WTC11 (cell line): ENCODE data around the gene TPGS1. TPM values are rescaled to one million over a fixed set of nuclear protein-coding genes. Genes with fewer than 3 reads are reported as not detected.

ENCODE experiments used
- ATAC-seq: fragments of 200-7000 bp; cut with Tn5 transposase; 2 replicates; pipeline ENCODE4 v1.10.0; 2021; ENCODE audit warnings: mild to moderate bottlenecking, moderate library complexity
- CTCF ChIA-PET: fragments of 300-600 bp; sonication (Branson Sonifier 250); formaldehyde crosslinking; loops from one replicate; lab custom pipeline; 2021; ENCODE audit warnings: antibody characterized with exemption; lab: Charles Lee
- POLR2A ChIA-PET: fragments of 350-600 bp; sonication (Branson Sonifier 250); formaldehyde crosslinking; loops from one replicate; lab custom pipeline; 2021; ENCODE audit warnings: antibody characterized with exemption; lab: Charles Lee
- DNase-seq: peaks from one replicate; pipeline ENCODE4 v3.0.0; 2021; ENCODE audit warnings: low spot score
- H3K27ac Mint-ChIP-seq: 2 replicates; pipeline ENCODE4 v1.8.0; 2021; ENCODE audit warnings: mixed read lengths
- H3K27me3 Mint-ChIP-seq: 2 replicates; pipeline ENCODE4 v1.8.0; 2021; ENCODE audit warnings: low read depth, mild to moderate bottlenecking, moderate library complexity, mixed read lengths
- H3K36me3 Mint-ChIP-seq: 2 replicates; pipeline ENCODE4 v1.8.0; 2021; ENCODE audit warnings: mixed read lengths
- H3K4me1 Mint-ChIP-seq: 2 replicates; pipeline ENCODE4 v1.8.0; 2022; ENCODE audit warnings: mixed read lengths
- H3K4me3 Mint-ChIP-seq: 2 replicates; pipeline ENCODE4 v1.8.0; 2021; ENCODE audit warnings: mild to moderate bottlenecking, moderate library complexity, mixed read lengths
- H3K9me3 Mint-ChIP-seq: 2 replicates; pipeline ENCODE4 v1.8.0; 2021; ENCODE audit warnings: mixed read lengths
- AR ChIP-seq: fragments of 250-450 bp; sonication (Bioruptor Pico); IDR thresholded peaks from 2 replicates; pipeline ENCODE4 v1.9.0; 2021; ENCODE audit warnings: mild to moderate bottlenecking
- CREM ChIP-seq: sonication (generic); formaldehyde crosslinking; IDR thresholded peaks from 2 replicates; pipeline ENCODE4 v1.8.1; 2022; ENCODE audit warnings: mild to moderate bottlenecking, missing genetic modification reagents, moderate library complexity
- ELF4 ChIP-seq: sonication (generic); formaldehyde crosslinking; IDR thresholded peaks from 2 replicates; pipeline ENCODE4 v1.8.1; 2022; ENCODE audit warnings: low read depth, mild to moderate bottlenecking, moderate library complexity, missing genetic modification reagents
- GABPB1 ChIP-seq: sonication (generic); formaldehyde crosslinking; IDR thresholded peaks from 2 replicates; pipeline ENCODE4 v1.8.1; 2023; ENCODE audit warnings: mild to moderate bottlenecking, missing genetic modification reagents
- HMGA2 ChIP-seq: fragments of 250-450 bp; sonication (Bioruptor Pico); IDR thresholded peaks from 2 replicates; pipeline ENCODE4 v1.4.0; 2021; ENCODE audit warnings: mild to moderate bottlenecking, moderate library complexity
- IRF1 ChIP-seq: sonication (generic); formaldehyde crosslinking; IDR thresholded peaks from 2 replicates; pipeline ENCODE4 v1.8.0; 2023; ENCODE audit warnings: missing genetic modification reagents
- MAX ChIP-seq: sonication (generic); formaldehyde crosslinking; IDR thresholded peaks from 2 replicates; pipeline ENCODE4 v1.8.0; 2022; ENCODE audit warnings: mild to moderate bottlenecking, missing genetic modification reagents
- PRDM15 ChIP-seq: sonication (generic); formaldehyde crosslinking; IDR thresholded peaks from 2 replicates; pipeline ENCODE4 v1.8.0; 2022; ENCODE audit warnings: missing genetic modification reagents
- SMAD4 ChIP-seq: sonication (generic); formaldehyde crosslinking; IDR thresholded peaks from 2 replicates; pipeline ENCODE4 v1.8.0; 2022; ENCODE audit warnings: mild to moderate bottlenecking, missing genetic modification reagents
- TP53 ChIP-seq: sonication (generic); formaldehyde crosslinking; IDR thresholded peaks from 2 replicates; pipeline ENCODE4 v1.8.1; 2023; ENCODE audit warnings: mild to moderate bottlenecking, missing genetic modification reagents
- USF1 ChIP-seq: sonication (generic); formaldehyde crosslinking; IDR thresholded peaks from 2 replicates; pipeline ENCODE4 v1.8.0; 2022; ENCODE audit warnings: mild to moderate bottlenecking, missing genetic modification reagents
- ZNF423 ChIP-seq: fragments of 250-450 bp; sonication (Bioruptor Pico); IDR thresholded peaks from 2 replicates; pipeline ENCODE4 v2.1.2; 2022; ENCODE audit warnings: mild to moderate bottlenecking, moderate library complexity
- total RNA-seq: library from RNA; stranded (reverse); gene quantifications from 3 replicates; pipeline ENCODE4 v1.2.3, GENCODE V29; 2021
- TF ChIP-seq, protein P1 (sequence below): sonication (generic); formaldehyde crosslinking; IDR thresholded peaks from 2 replicates; pipeline ENCODE4 v1.8.1; 2023; ENCODE audit warnings: mild to moderate bottlenecking, missing genetic modification reagents, borderline replicate concordance
- TF ChIP-seq, protein P2 (sequence below): sonication (generic); formaldehyde crosslinking; IDR thresholded peaks from 2 replicates; pipeline ENCODE4 v1.8.1; 2023; ENCODE audit warnings: mild to moderate bottlenecking, missing genetic modification reagents, moderate library complexity
- TF ChIP-seq, protein P3 (sequence below): sonication (generic); formaldehyde crosslinking; IDR thresholded peaks from 2 replicates; pipeline ENCODE4 v1.8.1; 2023; ENCODE audit warnings: mild to moderate bottlenecking, moderate library complexity, missing genetic modification reagents

The TPGS1 gene
- total RNA-seq, 1 experiment from 2014 or later = 18.8 TPM

DNA sequence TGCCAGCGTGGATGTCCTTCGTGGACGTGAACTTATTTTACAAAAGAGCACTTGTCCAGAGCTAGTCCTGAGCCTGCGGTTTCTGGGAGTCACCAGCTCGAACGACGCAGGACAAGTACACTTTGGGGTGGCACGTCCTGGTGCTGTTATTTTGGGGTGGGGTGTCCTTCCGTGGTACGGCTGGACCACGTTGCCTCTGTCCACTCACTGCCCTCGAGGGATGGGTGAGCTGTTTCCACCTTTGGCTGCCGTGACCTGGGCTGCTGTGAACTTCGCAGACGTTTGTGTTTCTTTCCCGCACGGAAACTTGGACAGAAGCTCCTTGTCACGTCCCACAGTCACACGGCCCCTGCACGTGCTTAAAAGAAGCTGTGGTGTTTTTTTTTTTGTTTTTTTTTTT lies 47.5 kb downstream of the TPGS1 start (continued):
- TF ChIP-seq USF1 (CRISPR knock-in tag) (no peak), PRDM15 (CRISPR knock-in tag) (no peak), HMGA2 (CRISPR knock-in tag) (no peak), ELF4 (CRISPR knock-in tag) (no peak)
- TF ChIP-seq, all 79 proteins: peak for 0

DNA sequence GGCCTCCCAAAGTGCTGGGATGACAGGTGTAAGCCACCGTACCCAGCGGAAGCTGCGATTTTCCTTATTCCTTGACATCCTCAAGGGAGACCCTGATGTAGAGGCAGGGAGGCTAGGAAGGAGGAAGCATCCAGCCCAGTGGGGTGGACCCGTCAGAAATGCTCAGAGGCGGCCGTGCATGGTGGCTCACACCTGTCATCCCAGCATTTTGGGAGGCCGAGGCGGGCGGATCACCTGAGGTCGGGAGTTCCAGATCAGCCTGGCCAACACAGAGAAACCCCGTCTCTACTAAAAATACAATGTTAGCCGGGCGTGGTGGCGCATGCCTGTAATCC lies 48.1 kb downstream of the TPGS1 start:
- Mint-ChIP-seq H3K9me3 (no peaks in the 10 kb centered on the region), H3K27ac (no peak overlapping the region), H3K4me3 (no peak overlapping the region), H3K36me3 (no peaks in the 10 kb centered on the region), H3K27me3 (peaks cover 2% of the 10 kb centered on the region; the same call in 1 of the 2 replicates), H3K4me1 (peaks cover 3% of the 10 kb centered on the region; the same call in 1 of the 2 replicates)
- CTCF ChIA-PET = interaction anchor here (0.7 to 1.8 kb wide), 4 partner anchors 13 to 115 kb away, joined by 3 to 5 read pairs (median 4); no protein-coding TSS in a partner anchor
- DNase-seq (no peak), ATAC-seq (no peak)
- TF ChIP-seq, protein P1, sequence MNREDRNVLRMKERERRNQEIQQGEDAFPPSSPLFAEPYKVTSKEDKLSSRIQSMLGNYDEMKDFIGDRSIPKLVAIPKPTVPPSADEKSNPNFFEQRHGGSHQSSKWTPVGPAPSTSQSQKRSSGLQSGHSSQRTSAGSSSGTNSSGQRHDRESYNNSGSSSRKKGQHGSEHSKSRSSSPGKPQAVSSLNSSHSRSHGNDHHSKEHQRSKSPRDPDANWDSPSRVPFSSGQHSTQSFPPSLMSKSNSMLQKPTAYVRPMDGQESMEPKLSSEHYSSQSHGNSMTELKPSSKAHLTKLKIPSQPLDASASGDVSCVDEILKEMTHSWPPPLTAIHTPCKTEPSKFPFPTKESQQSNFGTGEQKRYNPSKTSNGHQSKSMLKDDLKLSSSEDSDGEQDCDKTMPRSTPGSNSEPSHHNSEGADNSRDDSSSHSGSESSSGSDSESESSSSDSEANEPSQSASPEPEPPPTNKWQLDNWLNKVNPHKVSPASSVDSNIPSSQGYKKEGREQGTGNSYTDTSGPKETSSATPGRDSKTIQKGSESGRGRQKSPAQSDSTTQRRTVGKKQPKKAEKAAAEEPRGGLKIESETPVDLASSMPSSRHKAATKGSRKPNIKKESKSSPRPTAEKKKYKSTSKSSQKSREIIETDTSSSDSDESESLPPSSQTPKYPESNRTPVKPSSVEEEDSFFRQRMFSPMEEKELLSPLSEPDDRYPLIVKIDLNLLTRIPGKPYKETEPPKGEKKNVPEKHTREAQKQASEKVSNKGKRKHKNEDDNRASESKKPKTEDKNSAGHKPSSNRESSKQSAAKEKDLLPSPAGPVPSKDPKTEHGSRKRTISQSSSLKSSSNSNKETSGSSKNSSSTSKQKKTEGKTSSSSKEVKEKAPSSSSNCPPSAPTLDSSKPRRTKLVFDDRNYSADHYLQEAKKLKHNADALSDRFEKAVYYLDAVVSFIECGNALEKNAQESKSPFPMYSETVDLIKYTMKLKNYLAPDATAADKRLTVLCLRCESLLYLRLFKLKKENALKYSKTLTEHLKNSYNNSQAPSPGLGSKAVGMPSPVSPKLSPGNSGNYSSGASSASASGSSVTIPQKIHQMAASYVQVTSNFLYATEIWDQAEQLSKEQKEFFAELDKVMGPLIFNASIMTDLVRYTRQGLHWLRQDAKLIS (CRISPR knock-in tag) = no peak
- TF ChIP-seq ELF4 (CRISPR knock-in tag) = no peak
- POLR2A ChIA-PET = interaction anchor here (1.2 kb wide), 1 partner anchor 13 kb away, joined by 7 read pairs; no protein-coding TSS in a partner anchor

- no peak for DNase-seq
- Mint-ChIP-seq H3K27ac (no peak overlapping the region), H3K9me3 (no peaks in the 10 kb centered on the region), H3K4me1 (no peaks in the 10 kb centered on the region), H3K4me3 (no peak overlapping the region), H3K27me3 (peaks cover under 1% of the 10 kb centered on the region; the same call in 1 of the 2 replicates), H3K36me3 (no peaks in the 10 kb centered on the region)
- ChIA-PET POLR2A (interaction anchor here (0.6 kb wide), 1 partner anchor 29 kb away, joined by 9 read pairs; no protein-coding TSS in a partner anchor), CTCF (interaction anchor here (0.7 to 1.1 kb wide), 3 partner anchors 21 to 46 kb away, joined by 3 to 4 read pairs (median 3); no protein-coding TSS in a partner anchor)
- no peak for ATAC-seq
- TF ChIP-seq ZNF423 (CRISPR knock-in tag) (no peak), MAX (CRISPR knock-in tag) (no peak), GABPB1 (no peak), TP53 (no peak), AR (CRISPR knock-in tag) (no peak), IRF1 (CRISPR knock-in tag) (no peak), SMAD4 (no peak), CREM (CRISPR knock-in tag) (no peak)
- TF ChIP-seq, protein P2, sequence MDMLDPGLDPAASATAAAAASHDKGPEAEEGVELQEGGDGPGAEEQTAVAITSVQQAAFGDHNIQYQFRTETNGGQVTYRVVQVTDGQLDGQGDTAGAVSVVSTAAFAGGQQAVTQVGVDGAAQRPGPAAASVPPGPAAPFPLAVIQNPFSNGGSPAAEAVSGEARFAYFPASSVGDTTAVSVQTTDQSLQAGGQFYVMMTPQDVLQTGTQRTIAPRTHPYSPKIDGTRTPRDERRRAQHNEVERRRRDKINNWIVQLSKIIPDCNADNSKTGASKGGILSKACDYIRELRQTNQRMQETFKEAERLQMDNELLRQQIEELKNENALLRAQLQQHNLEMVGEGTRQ (CRISPR knock-in tag) = no peak
- TF ChIP-seq, protein P3, sequence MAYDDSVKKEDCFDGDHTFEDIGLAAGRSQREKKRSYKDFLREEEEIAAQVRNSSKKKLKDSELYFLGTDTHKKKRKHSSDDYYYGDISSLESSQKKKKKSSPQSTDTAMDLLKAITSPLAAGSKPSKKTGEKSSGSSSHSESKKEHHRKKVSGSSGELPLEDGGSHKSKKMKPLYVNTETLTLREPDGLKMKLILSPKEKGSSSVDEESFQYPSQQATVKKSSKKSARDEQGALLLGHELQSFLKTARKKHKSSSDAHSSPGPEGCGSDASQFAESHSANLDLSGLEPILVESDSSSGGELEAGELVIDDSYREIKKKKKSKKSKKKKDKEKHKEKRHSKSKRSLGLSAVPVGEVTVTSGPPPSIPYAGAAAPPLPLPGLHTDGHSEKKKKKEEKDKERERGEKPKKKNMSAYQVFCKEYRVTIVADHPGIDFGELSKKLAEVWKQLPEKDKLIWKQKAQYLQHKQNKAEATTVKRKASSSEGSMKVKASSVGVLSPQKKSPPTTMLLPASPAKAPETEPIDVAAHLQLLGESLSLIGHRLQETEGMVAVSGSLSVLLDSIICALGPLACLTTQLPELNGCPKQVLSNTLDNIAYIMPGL (CRISPR knock-in tag) = no peak
These were observed 49.5 kb downstream of the TPGS1 start for GRCh38 chr19:556611-557382.
